Measurements from ENCODE around the gene PRKRIP1. TPM values are rescaled to one million over a fixed set of nuclear protein-coding genes. Genes with fewer than 3 reads are reported as not detected.

Gene PRKRIP1
- polyA plus RNA-seq, 1 experiment = 13.1 TPM

GRCh38 chr7:102436118-102436517, 40.0 kb downstream of the PRKRIP1 start:
- Histone ChIP-seq H3K4me3 (ENCODE audit: low read depth, low read length) (no peak overlapping the region), H3K27me3 (ENCODE audit: control insufficient read depth, insufficient read depth, low read length) (no peaks in the 10 kb centered on the region), H3K27ac (ENCODE audit: low read depth, low read length) (no peak overlapping the region), H3K9me3 (ENCODE audit: control insufficient read depth, insufficient read depth, low read length) (peaks cover 7% of the 10 kb centered on the region; the same call in 1 of the 2 replicates)
- no peak for TF ChIP-seq CTCF (IDR thresholded peaks at IDR 0.05; ENCODE audit: low read depth, low read length)
- no peak for DNase-seq (ENCODE audit: low read depth, low spot score)
- CTCF ChIA-PET = no interaction called here
- POLR2A ChIA-PET = no interaction called here

GRCh38 chr7:102439963-102440795, 44.0 kb downstream of the PRKRIP1 start:
- Histone ChIP-seq H3K4me3 (ENCODE audit: low read depth, low read length) (no peak overlapping the region), H3K27ac (ENCODE audit: low read depth, low read length) (peak overlapping the region; percentile 52), H3K9me3 (ENCODE audit: control insufficient read depth, insufficient read depth, low read length) (peaks cover 7% of the 10 kb centered on the region; the same call in 1 of the 2 replicates), H3K27me3 (ENCODE audit: control insufficient read depth, insufficient read depth, low read length) (no peaks in the 10 kb centered on the region)
- ChIA-PET POLR2A (interaction anchor here (0.6 to 0.7 kb wide), 2 partner anchors 15 to 27 kb away, joined by 3 read pairs; no protein-coding TSS in a partner anchor), CTCF (no interaction called here)
- DNase-seq (ENCODE audit: low read depth, low spot score) = no peak
- TF ChIP-seq CTCF (IDR thresholded peaks at IDR 0.05; ENCODE audit: low read depth, low read length) = no peak

GRCh38 chr7:102444961-102445673, 49.0 kb downstream of the PRKRIP1 start:
- no peak overlapping the region for H3K4me3 ChIP-seq (ENCODE audit: low read depth, low read length)
- H3K27me3 ChIP-seq (ENCODE audit: control insufficient read depth, insufficient read depth, low read length) = no peaks in the 10 kb centered on the region
- TF ChIP-seq CTCF (IDR thresholded peaks at IDR 0.05; ENCODE audit: low read depth, low read length) = no peak
- DNase-seq (ENCODE audit: low read depth, low spot score) = no peak
- no peak overlapping the region for H3K27ac ChIP-seq (ENCODE audit: low read depth, low read length)
- H3K9me3 ChIP-seq (ENCODE audit: control insufficient read depth, insufficient read depth, low read length) = no peaks in the 10 kb centered on the region; the same call in 1 of the 2 replicates
- ChIA-PET CTCF (interaction anchor here (0.7 kb wide), 1 partner anchor 144 kb away, joined by 5 read pairs; no protein-coding TSS in a partner anchor), POLR2A (no interaction called here)

DNA sequence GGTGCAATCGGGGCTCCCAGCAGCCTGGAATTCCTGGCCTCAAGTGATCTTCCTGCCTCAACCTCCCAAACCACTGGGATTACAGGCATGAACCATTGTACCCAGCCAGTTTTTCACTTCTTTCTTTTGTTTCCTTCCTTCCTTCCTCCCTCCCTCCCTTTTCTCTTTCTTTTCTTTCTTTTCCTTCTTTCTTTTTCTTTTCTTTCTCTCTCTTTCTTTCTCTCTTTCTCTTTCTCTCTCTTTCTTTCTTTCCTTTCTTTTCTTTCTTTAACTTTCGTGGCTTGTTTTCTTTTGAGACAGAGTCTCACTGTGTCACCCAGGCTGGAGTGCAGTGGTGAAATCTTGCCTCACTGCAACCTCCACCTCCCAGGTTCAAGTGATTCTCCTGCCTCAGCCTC, 49.5 kb downstream of the PRKRIP1 start:
- CTCF ChIA-PET = interaction anchor here (0.7 kb wide), 1 partner anchor 145 kb away, joined by 5 read pairs; no protein-coding TSS in a partner anchor
- DNase-seq (ENCODE audit: low read depth, low spot score) = no peak
- H3K27ac ChIP-seq (ENCODE audit: low read depth, low read length) = no peak overlapping the region
- no peaks in the 10 kb centered on the region; the same call in 1 of the 2 replicates for H3K9me3 ChIP-seq (ENCODE audit: control insufficient read depth, insufficient read depth, low read length)
- no peak for TF ChIP-seq CTCF (IDR thresholded peaks at IDR 0.05; ENCODE audit: low read depth, low read length)
- POLR2A ChIA-PET = no interaction called here
- H3K27me3 ChIP-seq (ENCODE audit: control insufficient read depth, insufficient read depth, low read length) = no peaks in the 10 kb centered on the region
- no peak overlapping the region for H3K4me3 ChIP-seq (ENCODE audit: low read depth, low read length)

Measured in AG04450 (cell line).